Type B pancreatic cell (in vitro differentiated cells): ENCODE results near the gene HIVEP3. TPM values are rescaled to one million over a fixed set of nuclear protein-coding genes. Genes with fewer than 3 reads are reported as not detected.
A peak's percentile ranks its signal among the peaks of the same experiment; 100 is the strongest.

Source experiments
- DNase-seq: peaks from one replicate; pipeline ENCODE4 v3.0.0; 2021; ENCODE audit warnings: mixed read lengths; ENCODE audit not compliant: unreplicated experiment; ENCODE audit errors: extremely low spot score
- H3K27ac Mint-ChIP-seq: 2 replicates; pipeline ENCODE4 v1.8.0; 2021; ENCODE audit warnings: mild to moderate bottlenecking, mixed read lengths
- H3K27me3 Mint-ChIP-seq: 2 replicates; pipeline ENCODE4 v1.8.0; 2021; ENCODE audit warnings: mixed read lengths
- H3K36me3 Mint-ChIP-seq: 2 replicates; pipeline ENCODE4 v1.8.0; 2021; ENCODE audit warnings: mixed read lengths
- H3K4me1 Mint-ChIP-seq: one replicate; pipeline ENCODE4 v1.8.0; 2021; ENCODE audit warnings: mixed read lengths; ENCODE audit not compliant: unreplicated experiment
- H3K4me3 Mint-ChIP-seq: 2 replicates; pipeline ENCODE4 v1.8.0; 2021; ENCODE audit warnings: mild to moderate bottlenecking, mixed read lengths
- H3K9me3 Mint-ChIP-seq: 2 replicates; pipeline ENCODE4 v1.8.0; 2021; ENCODE audit warnings: mixed read lengths
- CTCF ChIP-seq: fragments of 200-600 bp; sonication (generic); conservative IDR thresholded peaks from 2 replicates; pipeline ENCODE4 v1.5.0; 2021; ENCODE audit warnings: antibody characterized with exemption, mild to moderate bottlenecking
- total RNA-seq: library from RNA; stranded (reverse); gene quantifications from 2 replicates; pipeline ENCODE4 v1.2.1, GENCODE V29; 2021; ENCODE audit warnings: low replicate concordance

HIVEP3 gene
- total RNA-seq, 1 donor from 2014 or later: 9.2 TPM

GRCh38 chr1:41464885-41465284 is 453.8 kb downstream of the HIVEP3 start:
- H3K4me1 Mint-ChIP-seq: peaks cover 19% of the 10 kb centered on the region
- H3K36me3 Mint-ChIP-seq: no peaks in the 10 kb centered on the region
- no peak overlapping the region for H3K4me3 Mint-ChIP-seq
- no peaks in the 10 kb centered on the region for H3K9me3 Mint-ChIP-seq
- no peak for TF ChIP-seq CTCF
- no peaks in the 10 kb centered on the region for H3K27me3 Mint-ChIP-seq
- DNase-seq: no peak
- H3K27ac Mint-ChIP-seq: no peak overlapping the region

GRCh38 chr1:41463516-41463915 is 455.2 kb downstream of the HIVEP3 start:
- no peaks in the 10 kb centered on the region for H3K36me3 Mint-ChIP-seq
- H3K27me3 Mint-ChIP-seq: no peaks in the 10 kb centered on the region
- no peak overlapping the region for H3K27ac Mint-ChIP-seq
- no peak overlapping the region for H3K4me3 Mint-ChIP-seq
- H3K4me1 Mint-ChIP-seq: peaks cover 18% of the 10 kb centered on the region
- no peak for TF ChIP-seq CTCF
- H3K9me3 Mint-ChIP-seq: no peaks in the 10 kb centered on the region
- no peak for DNase-seq

GRCh38 chr1:41462680-41463004 is 456.1 kb downstream of the HIVEP3 start:
- TF ChIP-seq CTCF: no peak
- Mint-ChIP-seq H3K27me3 (no peaks in the 10 kb centered on the region), H3K4me1 (peaks cover 21% of the 10 kb centered on the region), H3K4me3 (no peak overlapping the region), H3K27ac (no peak overlapping the region), H3K36me3 (no peaks in the 10 kb centered on the region), H3K9me3 (no peaks in the 10 kb centered on the region)
- no peak for DNase-seq

- no peak for DNase-seq
- TF ChIP-seq CTCF: no peak
- H3K4me3 Mint-ChIP-seq: no peak overlapping the region
These were observed 456.7 kb downstream of the HIVEP3 start for GRCh38 chr1:41461790-41462679.

GRCh38 chr1:41456847-41457540 is 461.7 kb downstream of the HIVEP3 start:
- no peak for TF ChIP-seq CTCF
- DNase-seq: no peak
- no peaks in the 10 kb centered on the region for H3K27me3 Mint-ChIP-seq
- H3K27ac Mint-ChIP-seq: no peak overlapping the region
- H3K4me1 Mint-ChIP-seq: peaks cover 25% of the 10 kb centered on the region
- no peaks in the 10 kb centered on the region for H3K9me3 Mint-ChIP-seq
- no peak overlapping the region for H3K4me3 Mint-ChIP-seq
- H3K36me3 Mint-ChIP-seq: no peaks in the 10 kb centered on the region

More at GRCh38 chr1:41461790-41462679, 456.7 kb downstream of the HIVEP3 start:
- Mint-ChIP-seq H3K9me3 (no peaks in the 10 kb centered on the region), H3K4me1 (peaks cover 21% of the 10 kb centered on the region), H3K27me3 (no peaks in the 10 kb centered on the region), H3K36me3 (no peaks in the 10 kb centered on the region), H3K27ac (peak overlapping the region; percentile 12)

Other genes starting within 250 kb of the HIVEP3 start
- 0.69 and 0.92 TPM in 2 replicates for gene GUCA2B, start 234.5 kb upstream of the HIVEP3 start, total RNA-seq
- 2.9 and 7.4 TPM in 2 replicates for gene GUCA2A, start 245.8 kb upstream of the HIVEP3 start, total RNA-seq